Testis (tissue), 2 donors: ENCODE measurements around the gene R3HDM4.

Source experiments
- CTCF ChIP-seq, 3 experiments: fragments of 450-650 bp in 2 of 3; fragments of 200-600 bp in 1 of 3; sonication (generic) in 1 of 3; IDR thresholded peaks; one replicate each; pipeline ENCODE4 v1.5.1; 2016 to 2019; ENCODE audit warnings: antibody characterized with exemption in 3 of 3, mild to moderate bottlenecking in 2 of 3, moderate library complexity in 1 of 3
- POLR2A ChIP-seq: fragments of 450-650 bp; IDR thresholded peaks from one replicate; pipeline ENCODE4 v1.6.1; 2017; ENCODE audit warnings: antibody characterized with exemption, mild to moderate bottlenecking, moderate library complexity

DNA sequence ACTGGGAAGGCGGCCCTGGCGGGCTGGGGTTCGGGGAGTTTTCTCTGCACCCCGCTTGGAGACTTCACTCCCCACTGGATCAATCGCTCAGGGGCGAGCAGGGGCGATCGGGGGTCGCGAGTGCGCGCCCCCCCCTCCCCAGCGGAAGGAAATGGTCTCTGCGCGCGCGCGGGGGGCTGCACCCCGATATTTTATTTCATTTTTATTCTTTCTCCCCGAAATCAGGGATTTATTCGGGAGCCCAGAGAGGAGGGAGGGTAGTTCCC, 13.2 kb upstream of the R3HDM4 start:
- TF ChIP-seq CTCF (IDR thresholded peaks at IDR 0.05), result no peak
- no peak for TF ChIP-seq POLR2A
